Stimulated activated naive CD4-positive, alpha-beta T cell (primary cell): ENCODE data around the gene IGSF21.
"Not testable (repeated sequence)": the region's sequence is repeated elsewhere in the genome, so short reads cannot be mapped to it uniquely, and the experiment has no call there.

Experiments used
- DNase-seq, 6 experiments: peaks; one replicate each; lab custom pipeline; 2025; lab: John Stamatoyannopoulos, UW

IGSF21 gene

GRCh38 chr1:18145851-18146618, 38.4 kb downstream of the IGSF21 start:
- no peak for DNase-seq

GRCh38 chr1:18146886-18147285, 39.3 kb downstream of the IGSF21 start:
- DNase-seq: no peak

- no peak for DNase-seq
Observed at GRCh38 chr1:18147672-18148071, 40.1 kb downstream of the IGSF21 start.

GRCh38 chr1:18148461-18148860, 40.9 kb downstream of the IGSF21 start:
- DNase-seq: no peak

GRCh38 chr1:18149027-18149641, 41.5 kb downstream of the IGSF21 start:
- DNase-seq: no peak

GRCh38 chr1:18151436-18152122, 44.0 kb downstream of the IGSF21 start:
- DNase-seq: no peak

GRCh38 chr1:18154430-18155194, 47.0 kb downstream of the IGSF21 start:
- DNase-seq: no peak

GRCh38 chr1:18155881-18156385, 48.3 kb downstream of the IGSF21 start:
- no peak for DNase-seq

- DNase-seq: no peak
Observed at GRCh38 chr1:18157352-18157751, 49.8 kb downstream of the IGSF21 start.

GRCh38 chr1:18157968-18158367, 50.4 kb downstream of the IGSF21 start:
- no peak for DNase-seq

GRCh38 chr1:18158714-18159113, 51.1 kb downstream of the IGSF21 start:
- DNase-seq: no peak

GRCh38 chr1:18160290-18160942, 52.8 kb downstream of the IGSF21 start:
- DNase-seq: no peak

- DNase-seq: no peak
Observed at GRCh38 chr1:18161690-18162089, 54.1 kb downstream of the IGSF21 start.

- not testable (repeated sequence) for DNase-seq
Observed at GRCh38 chr1:18165640-18166039, 58.0 kb downstream of the IGSF21 start.

GRCh38 chr1:18166341-18166740, 58.7 kb downstream of the IGSF21 start:
- no peak for DNase-seq

GRCh38 chr1:18166929-18167328, 59.3 kb downstream of the IGSF21 start:
- no peak for DNase-seq

- no peak for DNase-seq
Observed at GRCh38 chr1:18170444-18170843, 62.8 kb downstream of the IGSF21 start.

GRCh38 chr1:18174037-18174436, 66.4 kb downstream of the IGSF21 start:
- DNase-seq: no peak

GRCh38 chr1:18175051-18175450, 67.5 kb downstream of the IGSF21 start:
- DNase-seq: no peak

GRCh38 chr1:18175530-18176377, 68.2 kb downstream of the IGSF21 start:
- no peak for DNase-seq

- DNase-seq: no peak
Observed at GRCh38 chr1:18176619-18177018, 69.0 kb downstream of the IGSF21 start.
